AG09309 (cell line): ENCODE data around the gene C4B.
"Not testable (repeated sequence)": the region's sequence is repeated elsewhere in the genome, so short reads cannot be mapped to it uniquely, and the experiment has no call there.

Source experiments
- DNase-seq: peaks from one replicate; pipeline ENCODE4 v3.0.0-alpha.2; 2010; ENCODE audit warnings: low read depth
- H3K4me3 ChIP-seq: 2 replicates; pipeline ENCODE4 v1.5.1; 2011; ENCODE audit warnings: mild to moderate bottlenecking, low read depth, low read length, moderate library complexity; ENCODE audit not compliant: control insufficient read depth
- CTCF ChIP-seq: IDR thresholded peaks from 2 replicates; pipeline ENCODE4 v1.5.1; 2011; ENCODE audit warnings: mild to moderate bottlenecking, low read depth, low read length, inconsistent platforms; ENCODE audit not compliant: insufficient read depth, control insufficient read depth; ENCODE audit errors: missing control alignments

C4B gene

GRCh38 chr6:32056254-32056653 lies 41.7 kb downstream of the C4B start:
- H3K4me3 ChIP-seq, result no peak overlapping the region
- no peak for TF ChIP-seq CTCF
- no peak for DNase-seq

GRCh38 chr6:32057966-32058365 lies 43.4 kb downstream of the C4B start:
- no peak overlapping the region for H3K4me3 ChIP-seq
- no peak for DNase-seq
- no peak for TF ChIP-seq CTCF

GRCh38 chr6:32058511-32058963 lies 43.9 kb downstream of the C4B start:
- TF ChIP-seq CTCF, result no peak
- DNase-seq, result no peak
- H3K4me3 ChIP-seq, result no peak overlapping the region

- no peak for TF ChIP-seq CTCF
- no peak overlapping the region for H3K4me3 ChIP-seq
- no peak for DNase-seq
Measured at GRCh38 chr6:32060966-32061655, 46.5 kb downstream of the C4B start.

GRCh38 chr6:32064706-32065105 lies 50.1 kb downstream of the C4B start:
- DNase-seq, result no peak
- TF ChIP-seq CTCF, result no peak
- H3K4me3 ChIP-seq, result no peak overlapping the region

GRCh38 chr6:32067521-32067920 lies 52.9 kb downstream of the C4B start:
- not testable (repeated sequence) for DNase-seq, H3K4me3 ChIP-seq

GRCh38 chr6:32068315-32068714 lies 53.7 kb downstream of the C4B start:
- DNase-seq, H3K4me3 ChIP-seq: not testable (repeated sequence)

GRCh38 chr6:32068867-32069266 lies 54.3 kb downstream of the C4B start:
- no peak overlapping the region for H3K4me3 ChIP-seq
- TF ChIP-seq CTCF, result no peak

More at GRCh38 chr6:32068867-32069266, 54.3 kb downstream of the C4B start:
- DNase-seq, result no peak
